Trophoblast cell (in vitro differentiated cells and primary cell): ENCODE results near the gene LMTK2.
A peak's percentile ranks its signal among the peaks of the same experiment; 100 is the strongest.

Experiments
- DNase-seq, 2 donors: peaks; one replicate each; pipeline ENCODE4 v3.0.0-alpha.2; 2016
- H2AFZ ChIP-seq: 2 replicates; pipeline ENCODE4 v1.6.1; 2013; ENCODE audit warnings: low read length, moderate library complexity, mild to moderate bottlenecking; ENCODE audit not compliant: insufficient read depth, poor library complexity
- H2AK5ac ChIP-seq: 2 replicates; pipeline ENCODE4 v1.6.1; 2013; ENCODE audit warnings: mild to moderate bottlenecking, low read length
- H2BK120ac ChIP-seq: 2 replicates; pipeline ENCODE4 v1.6.1; 2013; ENCODE audit warnings: low read length, mild to moderate bottlenecking, moderate library complexity; ENCODE audit not compliant: insufficient read depth, poor library complexity
- H2BK12ac ChIP-seq: 2 replicates; pipeline ENCODE4 v1.6.1; 2013; ENCODE audit warnings: mild to moderate bottlenecking, low read length, moderate library complexity
- H2BK5ac ChIP-seq: 2 replicates; pipeline ENCODE4 v1.6.1; 2013; ENCODE audit warnings: low read length, low read depth, moderate library complexity, mild to moderate bottlenecking; ENCODE audit not compliant: poor library complexity
- H3K14ac ChIP-seq: 2 replicates; pipeline ENCODE4 v1.6.1; 2013; ENCODE audit warnings: mild to moderate bottlenecking, low read length
- H3K18ac ChIP-seq: 2 replicates; pipeline ENCODE4 v1.6.1; 2013; ENCODE audit warnings: mild to moderate bottlenecking, low read length
- H3K23ac ChIP-seq: 2 replicates; pipeline ENCODE4 v1.6.1; 2013; ENCODE audit warnings: low read length
- H3K27ac ChIP-seq: 2 replicates; pipeline ENCODE4 v1.5.1; 2013; ENCODE audit warnings: low read depth, mild to moderate bottlenecking, inconsistent platforms, low read length, moderate library complexity
- H3K27me3 ChIP-seq: 2 replicates; pipeline ENCODE4 v1.6.1; 2013; ENCODE audit warnings: inconsistent platforms, mild to moderate bottlenecking, low read length, moderate library complexity; ENCODE audit not compliant: insufficient read depth
- H3K36me3 ChIP-seq, 2 experiments: 1 replicate in 1 of 2; 2 replicates in 1 of 2; pipeline ENCODE4 v1.6.1; 2013; ENCODE audit warnings: low read length in 2 of 2, mild to moderate bottlenecking in 2 of 2, moderate library complexity in 1 of 2; ENCODE audit not compliant: insufficient read depth in 2 of 2, control insufficient read depth in 1 of 2
- H3K4ac ChIP-seq: 2 replicates; pipeline ENCODE4 v1.6.1; 2013; ENCODE audit warnings: low read depth, mild to moderate bottlenecking, low read length, moderate library complexity
- H3K4me1 ChIP-seq, 2 experiments: 1 replicate in 1 of 2; 2 replicates in 1 of 2; pipeline ENCODE4 v1.6.1; 2013; ENCODE audit warnings: low read length in 2 of 2, mild to moderate bottlenecking in 2 of 2, moderate library complexity in 1 of 2; ENCODE audit not compliant: insufficient read depth in 2 of 2, control insufficient read depth in 1 of 2
- H3K4me2 ChIP-seq: 2 replicates; pipeline ENCODE4 v1.6.1; 2013; ENCODE audit warnings: inconsistent platforms, mild to moderate bottlenecking, low read length, moderate library complexity
- H3K4me3 ChIP-seq: 2 replicates; pipeline ENCODE4 v1.5.1; 2013; ENCODE audit warnings: mild to moderate bottlenecking, low read depth, low read length, inconsistent platforms
- H3K79me1 ChIP-seq: one replicate; pipeline ENCODE4 v1.6.1; 2013; ENCODE audit warnings: low read length
- H3K79me2 ChIP-seq: 2 replicates; pipeline ENCODE4 v1.6.1; 2013; ENCODE audit warnings: low read length, mild to moderate bottlenecking; ENCODE audit not compliant: control insufficient read depth, insufficient read depth, poor library complexity
- H3K9ac ChIP-seq: 2 replicates; pipeline ENCODE4 v1.6.1; 2013; ENCODE audit warnings: mild to moderate bottlenecking, low read length
- H3K9me3 ChIP-seq: 2 replicates; pipeline ENCODE4 v1.6.1; 2013; ENCODE audit warnings: low read depth, mild to moderate bottlenecking, control low read depth, inconsistent platforms, low read length; ENCODE audit not compliant: insufficient read depth
- H4K12ac ChIP-seq: 2 replicates; pipeline ENCODE4 v1.6.1; 2013; ENCODE audit warnings: low read depth, mild to moderate bottlenecking, low read length, moderate library complexity
- H4K8ac ChIP-seq: 2 replicates; pipeline ENCODE4 v1.6.1; 2013; ENCODE audit warnings: low read depth, mild to moderate bottlenecking, low read length, moderate library complexity
- H4K91ac ChIP-seq: one replicate; pipeline ENCODE4 v1.6.1; 2013; ENCODE audit warnings: low read depth, mild to moderate bottlenecking, low read length, moderate library complexity
- WGBS: extraction: QIAGEN DNeasy Blood & Tissue Kit; methylation state at CpG from one replicate; pipeline ENCODE4 v1.1.7; 2013; ENCODE audit warnings: missing lambda C conversion rate; ENCODE audit not compliant: insufficient read length, insufficient coverage; ENCODE audit errors: extremely low coverage; 5-methylcytosine and 5-hydroxymethylcytosine counted together

Gene LMTK2

DNA sequence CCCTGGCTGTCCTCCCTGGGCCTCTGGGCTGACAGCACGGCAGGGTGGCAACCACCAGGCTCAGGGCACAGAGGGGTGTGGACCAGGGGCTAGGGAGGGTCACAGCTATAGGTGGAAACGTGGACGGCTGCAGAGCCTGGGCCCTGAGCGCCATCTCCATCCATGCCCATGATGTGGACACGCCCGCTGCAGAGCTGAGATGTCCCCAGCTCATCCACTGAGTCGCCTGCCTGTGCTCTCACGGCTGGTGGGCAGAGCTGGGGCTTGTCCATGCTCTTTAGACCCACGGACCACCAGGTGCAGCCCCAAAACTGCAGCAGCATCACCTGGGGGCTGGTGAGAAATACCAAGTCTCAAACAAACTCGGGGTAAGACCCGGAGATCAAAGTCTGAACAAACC, 129.2 kb downstream of the LMTK2 start:
- WGBS: no CpG with 5 or more reads among the region's 11 CpGs
- Histone ChIP-seq H2AK5ac (no peak overlapping the region), H3K14ac (no peak overlapping the region), H2BK120ac (no peak overlapping the region), H3K4me2 (no peak overlapping the region), H3K36me3 (peaks cover 5% of the 10 kb centered on the region in 2 experiments), H3K18ac (no peak overlapping the region), H3K79me2 (no peaks in the 10 kb centered on the region), H3K4me1 (peaks cover 0 to 2% of the 10 kb centered on the region in 2 experiments), H3K4me3 (no peak overlapping the region), H3K23ac (no peak overlapping the region), H4K8ac (no peak overlapping the region), H2BK12ac (no peak overlapping the region), H3K9ac (no peak overlapping the region), H4K12ac (no peak overlapping the region), H2BK5ac (no peak overlapping the region), H3K79me1 (no peaks in the 10 kb centered on the region), H3K9me3 (peaks cover 6% of the 10 kb centered on the region), H3K4ac (no peak overlapping the region), H2AFZ (no peak overlapping the region), H3K27ac (no peak overlapping the region), H3K27me3 (no peaks in the 10 kb centered on the region), H4K91ac (no peak overlapping the region)
- DNase-seq: no peak

DNA sequence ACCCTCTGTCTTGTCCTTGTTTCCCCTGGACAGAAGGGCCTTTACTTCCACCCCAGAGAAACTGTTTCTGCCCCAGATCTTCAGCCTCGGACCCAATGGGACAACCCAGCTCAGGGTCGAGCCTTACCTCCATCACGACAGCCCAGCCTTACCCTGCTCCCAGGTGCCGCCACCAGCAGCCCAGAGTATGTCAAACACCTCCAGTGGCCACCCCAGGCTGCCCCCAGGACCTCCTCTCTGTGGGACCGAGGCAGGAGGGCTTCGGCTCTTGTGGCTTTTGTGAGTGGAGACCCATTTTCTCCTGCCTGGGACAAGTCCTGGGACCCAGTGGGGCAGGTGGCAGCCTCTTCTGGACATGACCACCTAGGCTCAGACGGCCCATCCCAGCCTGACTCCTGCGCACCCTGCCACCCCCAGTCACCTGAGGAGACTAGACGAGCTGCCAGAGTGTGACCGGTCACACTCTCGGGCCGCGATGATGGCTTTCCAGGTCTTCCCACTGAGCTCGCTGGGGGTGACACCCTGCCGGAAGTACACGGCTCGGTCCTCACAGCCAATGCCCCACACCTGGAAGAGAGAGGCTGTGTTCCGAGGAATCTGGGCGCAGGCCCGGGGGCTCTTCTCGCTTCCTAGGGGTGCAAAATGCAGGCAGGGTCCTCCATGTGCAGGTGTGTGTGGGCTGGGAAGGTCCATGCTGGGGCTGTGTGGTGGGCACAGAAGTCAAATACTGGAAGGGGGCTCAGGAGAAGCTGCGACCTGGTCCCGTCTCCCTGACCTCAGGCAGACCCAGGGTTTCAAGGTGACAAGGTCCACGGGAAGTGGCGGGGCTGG, 129.9 kb downstream of the LMTK2 start:
- no peak overlapping the region for H3K4ac ChIP-seq
- no peak overlapping the region for H2BK12ac ChIP-seq
- H3K4me1 ChIP-seq: peaks cover 0 to 2% of the 10 kb centered on the region in 2 experiments
- no peak overlapping the region for H2BK120ac ChIP-seq
- WGBS: no CpG with 5 or more reads among the region's 25 CpGs
- H3K79me1 ChIP-seq: no peaks in the 10 kb centered on the region
- H3K9ac ChIP-seq: no peak overlapping the region
- H2AK5ac ChIP-seq: no peak overlapping the region
- H2BK5ac ChIP-seq: no peak overlapping the region
- no peak overlapping the region for H4K12ac ChIP-seq
- peaks cover 3 to 8% of the 10 kb centered on the region in 2 experiments for H3K36me3 ChIP-seq
- no peak overlapping the region for H4K8ac ChIP-seq
- no peak for DNase-seq
- H3K4me3 ChIP-seq: no peak overlapping the region
- no peaks in the 10 kb centered on the region for H3K27me3 ChIP-seq
- no peaks in the 10 kb centered on the region for H3K79me2 ChIP-seq
- H3K27ac ChIP-seq: no peak overlapping the region
- H2AFZ ChIP-seq: no peak overlapping the region
- H4K91ac ChIP-seq: no peak overlapping the region
- no peak overlapping the region for H3K18ac ChIP-seq
- H3K14ac ChIP-seq: no peak overlapping the region
- no peak overlapping the region for H3K23ac ChIP-seq
- peaks cover 6% of the 10 kb centered on the region for H3K9me3 ChIP-seq
- no peak overlapping the region for H3K4me2 ChIP-seq

DNA sequence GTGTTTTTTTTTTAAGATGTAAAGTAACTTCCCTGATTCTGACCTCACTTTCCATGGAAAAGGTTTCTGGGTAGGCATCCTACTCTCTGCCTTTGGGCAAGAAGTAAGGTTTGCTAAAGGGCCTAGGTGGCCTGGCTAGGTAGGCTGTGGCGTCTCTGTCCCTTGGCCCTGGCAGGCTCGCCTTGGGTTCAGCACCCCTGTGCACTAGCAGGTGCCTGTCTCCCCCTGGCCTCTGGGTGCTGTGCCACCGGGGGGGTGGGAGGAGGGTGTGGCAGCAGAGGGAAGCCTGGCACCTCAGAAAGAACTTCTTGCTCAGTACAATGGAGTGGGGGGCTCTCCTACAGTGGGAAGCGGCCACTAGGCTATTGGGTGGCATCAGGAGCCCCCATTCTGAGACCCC, 131.4 kb downstream of the LMTK2 start:
- H3K4ac ChIP-seq: no peak overlapping the region

DNA sequence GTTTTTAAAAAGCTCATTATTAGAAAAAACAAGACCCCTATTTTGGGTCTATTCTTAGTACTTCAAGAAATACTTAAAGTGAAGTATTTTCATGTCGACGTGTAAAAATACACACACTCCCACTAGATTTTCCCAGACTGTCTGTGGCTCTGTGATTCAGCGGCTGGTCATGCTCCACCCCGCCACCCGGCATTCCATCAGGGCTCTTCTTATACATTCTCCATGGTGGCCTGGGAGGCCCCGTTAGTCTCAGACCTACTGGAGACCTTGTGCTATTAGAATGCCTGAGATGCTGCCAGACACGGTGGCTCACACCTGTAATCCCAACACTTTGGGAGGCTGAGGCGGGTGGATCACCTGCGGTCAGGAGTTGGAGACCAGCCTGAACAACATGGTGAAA, 132.3 kb downstream of the LMTK2 start:
- Histone ChIP-seq H4K8ac (no peak overlapping the region), H3K27ac (no peak overlapping the region), H2AFZ (no peak overlapping the region), H3K4me3 (no peak overlapping the region), H3K79me2 (no peaks in the 10 kb centered on the region), H3K4ac (no peak overlapping the region), H3K4me2 (no peak overlapping the region), H2BK12ac (no peak overlapping the region), H3K79me1 (no peaks in the 10 kb centered on the region), H2BK5ac (no peak overlapping the region), H4K91ac (no peak overlapping the region), H3K23ac (no peak overlapping the region), H2BK120ac (no peak overlapping the region), H2AK5ac (no peak overlapping the region), H3K14ac (no peak overlapping the region), H3K9ac (no peak overlapping the region), H3K36me3 (peaks cover 9 to 10% of the 10 kb centered on the region in 2 experiments), H3K18ac (no peak overlapping the region), H4K12ac (no peak overlapping the region), H3K4me1 (peaks cover 0 to 2% of the 10 kb centered on the region in 2 experiments), H3K9me3 (peaks cover 6% of the 10 kb centered on the region), H3K27me3 (no peaks in the 10 kb centered on the region)
- DNase-seq: peak; percentile 97 to 98
- no CpG with 5 or more reads among the region's 9 CpGs for WGBS

More for the DNA sequence above, 131.4 kb downstream of the LMTK2 start:
- H3K9ac ChIP-seq: no peak overlapping the region
- H2BK120ac ChIP-seq: no peak overlapping the region
- H3K9me3 ChIP-seq: peaks cover 6% of the 10 kb centered on the region
- no CpG with 5 or more reads among the region's 4 CpGs for WGBS
- no peak overlapping the region for H2BK5ac ChIP-seq
- no peak overlapping the region for H2BK12ac ChIP-seq
- H3K79me2 ChIP-seq: no peaks in the 10 kb centered on the region
- H3K23ac ChIP-seq: no peak overlapping the region
- no peaks in the 10 kb centered on the region for H3K79me1 ChIP-seq
- DNase-seq: peak in 1 of 2 donors; percentile 42
- H3K18ac ChIP-seq: no peak overlapping the region
- H4K8ac ChIP-seq: no peak overlapping the region
- H4K91ac ChIP-seq: no peak overlapping the region
- H3K36me3 ChIP-seq: peaks cover 6 to 10% of the 10 kb centered on the region in 2 experiments
- H3K4me2 ChIP-seq: no peak overlapping the region
- H3K14ac ChIP-seq: no peak overlapping the region
- H2AK5ac ChIP-seq: no peak overlapping the region
- no peak overlapping the region for H4K12ac ChIP-seq
- peaks cover 0 to 2% of the 10 kb centered on the region in 2 experiments for H3K4me1 ChIP-seq
- H3K4me3 ChIP-seq: no peak overlapping the region
- no peak overlapping the region for H3K27ac ChIP-seq
- no peak overlapping the region for H2AFZ ChIP-seq
- H3K27me3 ChIP-seq: no peaks in the 10 kb centered on the region
